ENCODE data around the gene KRTAP2-2. TPM values are rescaled to one million over a fixed set of nuclear protein-coding genes. Genes with fewer than 3 reads are reported as not detected.

The KRTAP2-2 gene
- total and polyA plus RNA-seq, 2 of the 8 experiments (the other 6 are each of a cell fraction or from before 2014, with no cell fraction given) = not detected

DNA sequence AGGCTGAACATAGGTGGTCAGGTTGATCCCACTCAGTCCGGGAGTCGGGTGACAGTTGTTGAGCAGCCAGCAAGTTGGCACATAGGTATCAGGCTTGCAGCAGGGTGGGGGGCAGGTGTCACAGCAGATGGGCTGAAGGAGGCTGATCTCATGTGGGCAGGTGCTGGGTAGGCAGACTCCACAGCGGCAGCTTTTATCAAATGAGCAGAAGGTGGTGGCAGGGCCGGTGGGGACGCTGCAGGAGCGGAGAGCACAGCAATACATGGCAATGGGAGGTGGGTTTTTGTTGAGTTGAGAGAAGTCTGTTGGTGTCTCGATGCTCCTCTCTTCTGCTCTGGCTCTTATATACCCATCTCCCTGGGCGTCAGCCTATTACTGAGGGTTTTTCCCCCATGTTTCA lies 46.2 kb downstream of the KRTAP2-2 start, which contains the start of gene KRTAP3-1:
Gene KRTAP3-1 (minus strand): TSS at position 318 of the 400 bp plus-strand sequence. CDS start 54 bp downstream, at position 264.
- H3K27ac ChIP-seq (ENCODE audit: low read depth, low read length) = no peak within 1 kb of the TSS
- no peaks in the 10 kb centered on the region for H3K79me2 ChIP-seq (ENCODE audit: control insufficient read depth in 1 of 2, insufficient read depth in 2 of 2, low read length in 2 of 2)
- H3K4me2 ChIP-seq (ENCODE audit: insufficient read depth in 1 of 2, low read depth in 2 of 2, low read length in 2 of 2) = no peak within 1 kb of the TSS
- WGBS, 2 experiments (ENCODE audit: extremely low coverage in 1 of 2, insufficient coverage in 1 of 2, insufficient read length in 1 of 2, insufficient replicate concordance in 2 of 2, low coverage in 1 of 2, low lambda C conversion rate in 2 of 2, missing lambda C conversion rate in 1 of 2) = 85% methylated on average over 7 of the region's 8 CpGs; no CpG with 5 or more reads in 1 of the 2 experiments
- H3K27me3 ChIP-seq (replicated peaks in 1 of 4; ENCODE audit: control insufficient read depth in 3 of 4, extremely low read depth in 1 of 4, insufficient read depth in 3 of 4, low read length in 3 of 4) = no peaks in the 10 kb centered on the region
- H3K79me1 ChIP-seq (ENCODE audit: low read depth, low read length) = no peaks in the 10 kb centered on the region
- H4K5ac ChIP-seq (ENCODE audit: insufficient read length, low read depth, low read length) = no peak within 1 kb of the TSS
- H3K4me1 ChIP-seq (replicated peaks in 1 of 4; ENCODE audit: control insufficient read depth in 3 of 4, insufficient read depth in 4 of 4, low read length in 3 of 4) = peaks cover 0 to 10% (median 6%) of the 10 kb centered on the region in 4 experiments; a peak in 6 of 7 replicates
- H3K23ac ChIP-seq (ENCODE audit: insufficient read length) = no peak within 1 kb of the TSS
- no peak within 1 kb of the TSS for H3K4ac ChIP-seq (replicated peaks; ENCODE audit: insufficient read length, low read depth, low read length)
- no peak for TF ChIP-seq TAF7 (optimal IDR thresholded peaks at IDR 0.05; ENCODE audit: borderline replicate concordance, low read depth, low read length)
- TF ChIP-seq ATF2 (IDR thresholded peaks at IDR 0.05; ENCODE audit: low read length) = no peak
- TF ChIP-seq CREB1 (IDR thresholded peaks at IDR 0.05) = no peak
- no peak for FAIRE-seq
- no peak within 1 kb of the TSS for H2BK5ac ChIP-seq (ENCODE audit: low read depth, low read length)
- ChIA-PET POLR2A (ENCODE audit: partially characterized antibody) (no interaction called here), CTCF (ENCODE audit: partially characterized antibody) (interaction anchor here (1.1 to 1.2 kb wide), 2 partner anchors 9 to 20 kb away, joined by 4 to 5 read pairs; no protein-coding TSS in a partner anchor)
- H3K9me3 ChIP-seq (ENCODE audit: insufficient read depth in 2 of 2, low read depth in 1 of 2, low read length in 1 of 2) = no peaks in the 10 kb centered on the region
- no peak within 1 kb of the TSS for H2AFZ ChIP-seq (ENCODE audit: low read length)
- peak within 1 kb of the TSS; percentile 66; the same call in 1 of the 2 replicates for H3K18ac ChIP-seq (ENCODE audit: extremely low read depth, low read length)
- H2BK20ac ChIP-seq (ENCODE audit: low read length) = peak within 1 kb of the TSS; percentile 55; the same call in 1 of the 2 replicates
- no peak within 1 kb of the TSS; the same call in 1 of the 2 replicates for H2AK5ac ChIP-seq (ENCODE audit: low read depth, low read length)
- no peak within 1 kb of the TSS for H3K56ac ChIP-seq (replicated peaks; ENCODE audit: insufficient read length, low read depth, low read length)
- H3K9ac ChIP-seq (replicated peaks in 1 of 4; ENCODE audit: extremely low read depth in 1 of 4, low read depth in 3 of 4, low read length in 3 of 4) = no peak within 1 kb of the TSS
- H3K23me2 ChIP-seq (ENCODE audit: low read depth, low read length) = no peaks in the 10 kb centered on the region
- H3K4me3 ChIP-seq (ENCODE audit: extremely low read depth in 1 of 4, insufficient read depth in 2 of 4, low read depth in 3 of 4, low read length in 4 of 4) = no peak within 1 kb of the TSS
- H2BK120ac ChIP-seq (replicated peaks; ENCODE audit: low read depth, low read length) = no peak within 1 kb of the TSS
- H3K14ac ChIP-seq (ENCODE audit: insufficient read length) = no peak within 1 kb of the TSS
- DNase-seq (ENCODE audit: low read depth in 1 of 2, low spot score in 2 of 2) = no peak
- no peak within 1 kb of the TSS for H4K91ac ChIP-seq (replicated peaks; ENCODE audit: insufficient read length, low read length)
- H4K20me1 ChIP-seq (replicated peaks in 1 of 2; ENCODE audit: control insufficient read depth in 1 of 2, insufficient read depth in 2 of 2, low read length in 2 of 2) = no peaks in the 10 kb centered on the region
- peak within 1 kb of the TSS; percentile 62 for H4K8ac ChIP-seq (ENCODE audit: extremely low read depth, insufficient read depth, low read length)
- H2BK15ac ChIP-seq (ENCODE audit: low read length) = no peak within 1 kb of the TSS
- H3K36me3 ChIP-seq (ENCODE audit: control insufficient read depth in 2 of 4, insufficient read depth in 4 of 4, low read length in 3 of 4) = no peaks in the 10 kb centered on the region
- H2BK12ac ChIP-seq (ENCODE audit: low read depth, low read length) = 0 out of 2 replicates have a peak within 1 kb of the TSS, but pooled peaks have one; percentile 35

Data from H1 (cell line).